PC-3 (cell line): ENCODE data around the gene ZNF14. TPM values are rescaled to one million over a fixed set of nuclear protein-coding genes. Genes with fewer than 3 reads are reported as not detected.

Experiments
- ATAC-seq: fragments of 200-7000 bp; cut with Tn5 transposase; 2 replicates; pipeline ENCODE4 v1.9.1; 2020; ENCODE audit warnings: mild to moderate bottlenecking, moderate library complexity
- BruUV-seq: library from RNA; stranded (reverse); fragments of 400-500 nt; replicated peaks from 2 replicates; lab custom pipeline; 2021; lab: Mats Ljungman, UMichigan
- CTCF ChIA-PET: fragments of 300-600 bp; sonication (Branson Sonifier 250); formaldehyde crosslinking; loops from one replicate; lab custom pipeline; 2022; ENCODE audit warnings: antibody characterized with exemption; lab: Charles Lee
- POLR2A ChIA-PET: fragments of 300-600 bp; sonication (Branson Sonifier 250); formaldehyde crosslinking; loops from one replicate; lab custom pipeline; 2022; ENCODE audit warnings: antibody characterized with exemption; ENCODE audit not compliant: unreplicated experiment; lab: Charles Lee
- DNase-seq: peaks from one replicate; pipeline ENCODE4 v3.0.0-alpha.2; 2015
- H2AFZ ChIP-seq: fragments of 300-600 bp; sonication (generic); 2 replicates; pipeline ENCODE4 v1.6.0; 2016; ENCODE audit warnings: antibody characterized with exemption, low read length
- H3F3A ChIP-seq: fragments of 300-600 bp; sonication (generic); one replicate; pipeline ENCODE4 v1.6.0; 2017; ENCODE audit warnings: antibody characterized with exemption, low read length, control low read depth, mild to moderate bottlenecking; ENCODE audit not compliant: unreplicated experiment
- H3K27ac ChIP-seq: fragments of 300-600 bp; sonication (generic); 2 replicates; pipeline ENCODE4 v1.5.1; 2016; ENCODE audit warnings: mild to moderate bottlenecking, low read length
- H3K27me3 ChIP-seq: fragments of 300-600 bp; sonication (generic); 2 replicates; pipeline ENCODE4 v1.6.1; 2016; ENCODE audit warnings: low read length, mixed read lengths
- H3K36me3 ChIP-seq: fragments of 300-600 bp; sonication (generic); 2 replicates; pipeline ENCODE4 v1.6.1; 2016; ENCODE audit warnings: low read depth, mixed run types, low read length, mixed read lengths
- H3K4me1 ChIP-seq: fragments of 300-600 bp; sonication (generic); 2 replicates; pipeline ENCODE4 v1.5.1; 2016; ENCODE audit warnings: low read length; ENCODE audit not compliant: insufficient read depth
- H3K4me2 ChIP-seq: fragments of 300-600 bp; sonication (generic); 2 replicates; pipeline ENCODE4 v1.6.0; 2016; ENCODE audit warnings: low read length
- H3K4me3 ChIP-seq: fragments of 300-600 bp; sonication (generic); 2 replicates; pipeline ENCODE4 v1.5.1; 2016; ENCODE audit warnings: mild to moderate bottlenecking, low read length, mixed read lengths
- H3K79me2 ChIP-seq: fragments of 300-600 bp; sonication (generic); 2 replicates; pipeline ENCODE4 v1.6.1; 2017; ENCODE audit warnings: low read length, mixed read lengths
- H3K9ac ChIP-seq: fragments of 300-600 bp; sonication (generic); 2 replicates; pipeline ENCODE4 v1.6.0; 2016; ENCODE audit warnings: mild to moderate bottlenecking, low read length
- H3K9me2 ChIP-seq: fragments of 300-600 bp; sonication (generic); replicated peaks from 2 replicates; pipeline ENCODE4 v1.6.1; 2016; ENCODE audit warnings: mixed run types, low read length, mixed read lengths
- H3K9me3 ChIP-seq: fragments of 300-600 bp; sonication (generic); 2 replicates; pipeline ENCODE4 v1.6.1; 2016; ENCODE audit warnings: low read length, mixed read lengths
- H4K20me1 ChIP-seq: fragments of 300-600 bp; sonication (generic); 2 replicates; pipeline ENCODE4 v1.6.1; 2016; ENCODE audit warnings: low read length, mixed read lengths
- EZH2 ChIP-seq: fragments of 300-600 bp; sonication (generic); IDR thresholded peaks from one replicate; pipeline ENCODE4 v1.6.1; 2017; ENCODE audit warnings: antibody characterized with exemption, mild to moderate bottlenecking, low read length; ENCODE audit not compliant: unreplicated experiment
- EZH2phosphoT487 ChIP-seq: fragments of 300-600 bp; sonication (generic); IDR thresholded peaks from 2 replicates; pipeline ENCODE4 v1.6.1; 2018; ENCODE audit warnings: mild to moderate bottlenecking, antibody characterized with exemption, low read length, borderline replicate concordance
- intact Hi-C: fragments of 100-400 bp; cut with micrococcal nuclease; formaldehyde crosslinking; loops from 2 replicates; pipeline ENCODE4 v1.9.0; 2023
- total RNA-seq: library from RNA; depleted of rRNA; stranded (reverse); fragments of >200 nt; gene quantifications from 2 replicates; pipeline ENCODE4 v1.2.3, GENCODE V29; 2014
- TF ChIP-seq, protein P1 (sequence below): fragments of 300-600 bp; sonication (generic); conservative IDR thresholded peaks from 2 replicates; pipeline ENCODE4 v1.5.1; 2017; ENCODE audit warnings: antibody characterized with exemption, low read depth, mild to moderate bottlenecking, low read length

ZNF14 gene
- total RNA-seq, 1 experiment from 2014 or later: 3.0 TPM

- TF ChIP-seq EZH2 (no peak), EZH2phosphoT487 (no peak)
- TF ChIP-seq, protein P1, sequence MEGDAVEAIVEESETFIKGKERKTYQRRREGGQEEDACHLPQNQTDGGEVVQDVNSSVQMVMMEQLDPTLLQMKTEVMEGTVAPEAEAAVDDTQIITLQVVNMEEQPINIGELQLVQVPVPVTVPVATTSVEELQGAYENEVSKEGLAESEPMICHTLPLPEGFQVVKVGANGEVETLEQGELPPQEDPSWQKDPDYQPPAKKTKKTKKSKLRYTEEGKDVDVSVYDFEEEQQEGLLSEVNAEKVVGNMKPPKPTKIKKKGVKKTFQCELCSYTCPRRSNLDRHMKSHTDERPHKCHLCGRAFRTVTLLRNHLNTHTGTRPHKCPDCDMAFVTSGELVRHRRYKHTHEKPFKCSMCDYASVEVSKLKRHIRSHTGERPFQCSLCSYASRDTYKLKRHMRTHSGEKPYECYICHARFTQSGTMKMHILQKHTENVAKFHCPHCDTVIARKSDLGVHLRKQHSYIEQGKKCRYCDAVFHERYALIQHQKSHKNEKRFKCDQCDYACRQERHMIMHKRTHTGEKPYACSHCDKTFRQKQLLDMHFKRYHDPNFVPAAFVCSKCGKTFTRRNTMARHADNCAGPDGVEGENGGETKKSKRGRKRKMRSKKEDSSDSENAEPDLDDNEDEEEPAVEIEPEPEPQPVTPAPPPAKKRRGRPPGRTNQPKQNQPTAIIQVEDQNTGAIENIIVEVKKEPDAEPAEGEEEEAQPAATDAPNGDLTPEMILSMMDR: no peak
- no peaks in the 10 kb centered on the region for H3F3A ChIP-seq
- H3K9ac ChIP-seq: no peak overlapping the region
- no peaks in the 10 kb centered on the region for H3K9me2 ChIP-seq
- H3K79me2 ChIP-seq: no peaks in the 10 kb centered on the region
- DNase-seq: no peak
- no peak overlapping the region for H3K4me3 ChIP-seq
- intact Hi-C loops: no loop called here
- H3K4me2 ChIP-seq: no peak overlapping the region
- BruUV-seq: no TSS peak
- H3K27ac ChIP-seq: no peak overlapping the region
- no peak overlapping the region for H2AFZ ChIP-seq
- H3K4me1 ChIP-seq: no peaks in the 10 kb centered on the region
- no peaks in the 10 kb centered on the region for H3K27me3 ChIP-seq
- CTCF ChIA-PET: no interaction called here
- H3K9me3 ChIP-seq: 0 out of 2 replicates have a peak, but pooled peaks cover 4% of the 10 kb centered on the region
- no peaks in the 10 kb centered on the region for H3K36me3 ChIP-seq
- ATAC-seq: no peak
- POLR2A ChIA-PET: no interaction called here
- H4K20me1 ChIP-seq: no peaks in the 10 kb centered on the region
Observed at GRCh38 chr19:19752760-19753403, 20.0 kb upstream of the ZNF14 start.

GRCh38 chr19:19751846-19752245, 18.9 kb upstream of the ZNF14 start:
- intact Hi-C loops: no loop called here
- CTCF ChIA-PET: no interaction called here

More at GRCh38 chr19:19751846-19752245, 18.9 kb upstream of the ZNF14 start:
- no TSS peak for BruUV-seq
- Histone ChIP-seq H3K9me2 (no peaks in the 10 kb centered on the region), H3K27ac (no peak overlapping the region), H3K36me3 (no peaks in the 10 kb centered on the region), H3K9me3 (0 out of 2 replicates have a peak, but pooled peaks cover 4% of the 10 kb centered on the region), H2AFZ (no peak overlapping the region), H3K4me2 (no peak overlapping the region), H4K20me1 (no peaks in the 10 kb centered on the region), H3K27me3 (no peaks in the 10 kb centered on the region), H3F3A (no peaks in the 10 kb centered on the region), H3K79me2 (no peaks in the 10 kb centered on the region), H3K9ac (no peak overlapping the region), H3K4me3 (no peak overlapping the region), H3K4me1 (no peaks in the 10 kb centered on the region)
- ATAC-seq (no peak), DNase-seq (no peak)
- TF ChIP-seq EZH2phosphoT487 (no peak), EZH2 (no peak)
- TF ChIP-seq, protein P1: no peak
- POLR2A ChIA-PET: no interaction called here
